Femur (tissue), 1 donor: ENCODE results near the gene SEC11A.
A peak's percentile ranks its signal among the peaks of the same experiment; 100 is the strongest.
"Not testable (repeated sequence)": the region's sequence is repeated elsewhere in the genome, so short reads cannot be mapped to it uniquely, and the experiment has no call there.

Experiments
- DNase-seq: peaks from one replicate; pipeline ENCODE4 v3.0.0-alpha.2; 2017

Gene SEC11A

GRCh38 chr15:84669726-84670125 lies 46.2 kb downstream of the SEC11A start:
- no peak for DNase-seq

GRCh38 chr15:84668221-84668982 lies 47.5 kb downstream of the SEC11A start:
- DNase-seq: no peak

- no peak for DNase-seq
Observed at GRCh38 chr15:84666373-84666772, 49.6 kb downstream of the SEC11A start.

- DNase-seq: no peak
Observed at GRCh38 chr15:84661001-84661400, 54.9 kb downstream of the SEC11A start.

- no peak for DNase-seq
Observed at GRCh38 chr15:84659904-84660781, 55.8 kb downstream of the SEC11A start.

- no peak for DNase-seq
Observed at GRCh38 chr15:84658788-84659411, 57.0 kb downstream of the SEC11A start.

- peak; percentile 88 for DNase-seq
Observed at GRCh38 chr15:84658080-84658787, 57.7 kb downstream of the SEC11A start, which contains the start of gene NMB. Gene NMB (minus strand): TSS chr15:84658199. CDS start chr15:84658152, 47 bp downstream.

- DNase-seq: no peak
Observed at GRCh38 chr15:84657748-84658079, 58.2 kb downstream of the SEC11A start.

GRCh38 chr15:84656972-84657371 lies 59.0 kb downstream of the SEC11A start:
- no peak for DNase-seq

- peak; percentile 86 for DNase-seq
Observed at GRCh38 chr15:84654689-84655453, 61.1 kb downstream of the SEC11A start.

- peak; percentile 99 for DNase-seq
Observed at GRCh38 chr15:84653910-84654688, 61.8 kb downstream of the SEC11A start, which contains the start of gene WDR73. Gene WDR73 (minus strand): TSS chr15:84654283. CDS start chr15:84654274, 9 bp downstream.

GRCh38 chr15:84653584-84653909 lies 62.4 kb downstream of the SEC11A start:
- DNase-seq: no peak

- DNase-seq: no peak
Observed at GRCh38 chr15:84649706-84650105, 66.2 kb downstream of the SEC11A start.

GRCh38 chr15:84648539-84648938 lies 67.4 kb downstream of the SEC11A start:
- DNase-seq: no peak

GRCh38 chr15:84647726-84648125 lies 68.2 kb downstream of the SEC11A start:
- no peak for DNase-seq

GRCh38 chr15:84645997-84646396 lies 69.9 kb downstream of the SEC11A start:
- no peak for DNase-seq

GRCh38 chr15:84645496-84645895 lies 70.4 kb downstream of the SEC11A start:
- no peak for DNase-seq

GRCh38 chr15:84643838-84644237 lies 72.1 kb downstream of the SEC11A start:
- DNase-seq: no peak

- DNase-seq: not testable (repeated sequence)
Observed at GRCh38 chr15:84642640-84643039, 73.3 kb downstream of the SEC11A start.

GRCh38 chr15:84641871-84642270 lies 74.1 kb downstream of the SEC11A start:
- DNase-seq: not testable (repeated sequence)

- DNase-seq: no peak
Observed at GRCh38 chr15:84638103-84638502, 77.8 kb downstream of the SEC11A start.
